Measurements from ENCODE around the gene RUFY4. TPM values are rescaled to one million over a fixed set of nuclear protein-coding genes. Genes with fewer than 3 reads are reported as not detected.

RUFY4 gene
- total RNA-seq, 1 experiment from 2014 or later = not detected

- DNase-seq (ENCODE audit: low read depth, low spot score) (no peak), ATAC-seq (no peak)
- Histone ChIP-seq H3K4me3 (ENCODE audit: low read depth in 2 of 2, low read length in 2 of 2) (no peak overlapping the region), H3K27me3 (ENCODE audit: control insufficient read depth, insufficient read depth, low read length) (0 out of 2 replicates have a peak, but pooled peaks cover 3% of the 10 kb centered on the region), H3K27ac (ENCODE audit: low read length) (no peak overlapping the region), H3K4me1 (ENCODE audit: control insufficient read depth, insufficient read depth, low read length) (no peaks in the 10 kb centered on the region), H3K36me3 (ENCODE audit: control insufficient read depth, insufficient read depth, low read length) (no peaks in the 10 kb centered on the region), H3K9me3 (ENCODE audit: control insufficient read depth, insufficient read depth, low read depth, low read length) (no peaks in the 10 kb centered on the region)
- BruUV-seq (replicated peaks) = no TSS peak
- TF ChIP-seq POLR2AphosphoS5 (IDR thresholded peaks at IDR 0.05; ENCODE audit: low read depth, low read length) (no peak), REST (IDR thresholded peaks at IDR 0.05; ENCODE audit: insufficient read depth in 1 of 2, low read depth in 2 of 2, low read length in 1 of 2) (no peak), TCF7L2 (IDR thresholded peaks at IDR 0.05; ENCODE audit: low read depth, low read length) (no peak), SIN3A (IDR thresholded peaks at IDR 0.05; ENCODE audit: borderline replicate concordance, insufficient read depth, low read depth, low read length) (no peak)
- TF ChIP-seq, protein P1, sequence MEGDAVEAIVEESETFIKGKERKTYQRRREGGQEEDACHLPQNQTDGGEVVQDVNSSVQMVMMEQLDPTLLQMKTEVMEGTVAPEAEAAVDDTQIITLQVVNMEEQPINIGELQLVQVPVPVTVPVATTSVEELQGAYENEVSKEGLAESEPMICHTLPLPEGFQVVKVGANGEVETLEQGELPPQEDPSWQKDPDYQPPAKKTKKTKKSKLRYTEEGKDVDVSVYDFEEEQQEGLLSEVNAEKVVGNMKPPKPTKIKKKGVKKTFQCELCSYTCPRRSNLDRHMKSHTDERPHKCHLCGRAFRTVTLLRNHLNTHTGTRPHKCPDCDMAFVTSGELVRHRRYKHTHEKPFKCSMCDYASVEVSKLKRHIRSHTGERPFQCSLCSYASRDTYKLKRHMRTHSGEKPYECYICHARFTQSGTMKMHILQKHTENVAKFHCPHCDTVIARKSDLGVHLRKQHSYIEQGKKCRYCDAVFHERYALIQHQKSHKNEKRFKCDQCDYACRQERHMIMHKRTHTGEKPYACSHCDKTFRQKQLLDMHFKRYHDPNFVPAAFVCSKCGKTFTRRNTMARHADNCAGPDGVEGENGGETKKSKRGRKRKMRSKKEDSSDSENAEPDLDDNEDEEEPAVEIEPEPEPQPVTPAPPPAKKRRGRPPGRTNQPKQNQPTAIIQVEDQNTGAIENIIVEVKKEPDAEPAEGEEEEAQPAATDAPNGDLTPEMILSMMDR (IDR thresholded peaks at IDR 0.05) = no peak
- in situ Hi-C loops (cut with HindIII; ENCODE audit: low pct_unique_long_range_greater_than_20kb, low sequenced_read_pairs) = no loop called here
- intact Hi-C loops (cut with micrococcal nuclease; ENCODE audit: unreplicated experiment) = no loop called here
- ChIA-PET POLR2A (no interaction called here), CTCF (no interaction called here)
Measured at GRCh38 chr2:218129458-218130135, 60.5 kb downstream of the RUFY4 start.

DNA sequence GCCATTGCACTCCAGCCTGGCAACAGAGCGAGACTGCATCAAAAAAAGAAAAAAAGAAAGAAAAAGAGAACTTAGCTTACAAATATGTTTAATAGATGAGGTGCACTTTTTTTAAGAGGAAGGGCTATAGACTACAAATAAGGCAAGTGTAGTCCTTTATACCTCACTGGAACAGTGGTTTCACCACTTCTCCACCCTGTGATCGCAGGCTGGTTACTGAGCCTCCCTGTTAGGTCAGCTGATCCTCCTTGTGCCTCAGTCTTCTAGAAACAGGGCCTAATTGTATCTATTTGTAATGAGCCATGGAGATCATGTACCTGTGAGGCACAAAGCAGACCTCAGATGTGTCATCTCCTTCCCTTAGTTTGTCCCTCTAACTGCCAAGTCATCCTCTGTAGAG is 61.3 kb downstream of the RUFY4 start:
- no peak for TF ChIP-seq POLR2AphosphoS5 (IDR thresholded peaks at IDR 0.05; ENCODE audit: low read depth, low read length)
- TF ChIP-seq SIN3A (IDR thresholded peaks at IDR 0.05; ENCODE audit: borderline replicate concordance, insufficient read depth, low read depth, low read length) = no peak
- ATAC-seq (no peak), DNase-seq (ENCODE audit: low read depth, low spot score) (no peak)
- in situ Hi-C loops (cut with HindIII; ENCODE audit: low pct_unique_long_range_greater_than_20kb, low sequenced_read_pairs) = no loop called here
- no peaks in the 10 kb centered on the region for H3K4me1 ChIP-seq (ENCODE audit: control insufficient read depth, insufficient read depth, low read length)
- ChIA-PET POLR2A (no interaction called here), CTCF (no interaction called here)
- intact Hi-C loops (cut with micrococcal nuclease; ENCODE audit: unreplicated experiment) = no loop called here
- 0 out of 2 replicates have a peak, but pooled peaks cover 3% of the 10 kb centered on the region for H3K27me3 ChIP-seq (ENCODE audit: control insufficient read depth, insufficient read depth, low read length)
- H3K4me3 ChIP-seq (ENCODE audit: low read depth in 2 of 2, low read length in 2 of 2) = no peak overlapping the region
- no peaks in the 10 kb centered on the region for H3K9me3 ChIP-seq (ENCODE audit: control insufficient read depth, insufficient read depth, low read depth, low read length)
- no peaks in the 10 kb centered on the region for H3K36me3 ChIP-seq (ENCODE audit: control insufficient read depth, insufficient read depth, low read length)
- no TSS peak for BruUV-seq (replicated peaks)
- H3K27ac ChIP-seq (ENCODE audit: low read length) = no peak overlapping the region

DNA sequence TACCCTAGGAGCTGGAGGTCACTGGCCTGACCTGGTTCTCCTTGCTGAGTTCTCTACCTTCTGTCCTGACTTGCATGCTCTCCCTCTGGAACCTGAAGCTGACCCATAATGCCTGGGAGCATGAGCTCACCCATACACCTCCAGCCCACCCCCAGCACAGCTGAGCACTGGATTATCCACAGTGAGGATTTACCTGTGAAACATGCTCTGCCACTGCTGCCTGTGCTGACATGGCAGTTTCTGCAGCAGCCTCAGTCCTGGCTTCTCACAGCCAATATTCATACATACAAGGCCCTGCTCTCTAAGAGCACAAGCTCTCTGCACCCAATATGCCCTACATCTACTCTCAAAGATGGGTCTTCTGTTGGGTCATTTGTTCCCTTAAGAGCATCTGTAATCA is 61.8 kb downstream of the RUFY4 start:
- POLR2A ChIA-PET = no interaction called here
- DNase-seq (ENCODE audit: low read depth, low spot score) (no peak), ATAC-seq (no peak)
- H3K27ac ChIP-seq (ENCODE audit: low read length) = no peak overlapping the region
- H3K36me3 ChIP-seq (ENCODE audit: control insufficient read depth, insufficient read depth, low read length) = no peaks in the 10 kb centered on the region
- CTCF ChIA-PET = no interaction called here
- intact Hi-C loops (cut with micrococcal nuclease; ENCODE audit: unreplicated experiment) = no loop called here
- TF ChIP-seq, protein P1 (IDR thresholded peaks at IDR 0.05) = no peak
- TF ChIP-seq SIN3A (IDR thresholded peaks at IDR 0.05; ENCODE audit: borderline replicate concordance, insufficient read depth, low read depth, low read length) (no peak), REST (IDR thresholded peaks at IDR 0.05; ENCODE audit: insufficient read depth in 1 of 2, low read depth in 2 of 2, low read length in 1 of 2) (no peak), POLR2AphosphoS5 (IDR thresholded peaks at IDR 0.05; ENCODE audit: low read depth, low read length) (no peak), TCF7L2 (IDR thresholded peaks at IDR 0.05; ENCODE audit: low read depth, low read length) (no peak)
- H3K27me3 ChIP-seq (ENCODE audit: control insufficient read depth, insufficient read depth, low read length) = 0 out of 2 replicates have a peak, but pooled peaks cover 3% of the 10 kb centered on the region
- in situ Hi-C loops (cut with HindIII; ENCODE audit: low pct_unique_long_range_greater_than_20kb, low sequenced_read_pairs) = no loop called here
- no peaks in the 10 kb centered on the region for H3K9me3 ChIP-seq (ENCODE audit: control insufficient read depth, insufficient read depth, low read depth, low read length)
- no peak overlapping the region for H3K4me3 ChIP-seq (ENCODE audit: low read depth in 2 of 2, low read length in 2 of 2)
- H3K4me1 ChIP-seq (ENCODE audit: control insufficient read depth, insufficient read depth, low read length) = no peaks in the 10 kb centered on the region
- no TSS peak for BruUV-seq (replicated peaks)

Data from Panc1 (cell line).